H9 (cell line): ENCODE results near the gene FCMR. TPM values are rescaled to one million over a fixed set of nuclear protein-coding genes. Genes with fewer than 3 reads are reported as not detected.
"Not testable (repeated sequence)": the region's sequence is repeated elsewhere in the genome, so short reads cannot be mapped to it uniquely, and the experiment has no call there.

Source experiments
- DNase-seq: peaks from one replicate; pipeline ENCODE4 v3.0.0-alpha.2; 2017
- H2AFZ ChIP-seq: one replicate; pipeline ENCODE4 v1.6.1; 2013; ENCODE audit warnings: mild to moderate bottlenecking, low read length, control low read depth, moderate library complexity
- H2AK5ac ChIP-seq: 2 replicates; pipeline ENCODE4 v1.6.1; 2013; ENCODE audit warnings: low read length, control low read depth, mixed read lengths; ENCODE audit not compliant: insufficient read length
- H2BK120ac ChIP-seq: one replicate; pipeline ENCODE4 v1.6.1; 2013; ENCODE audit warnings: low read depth, mild to moderate bottlenecking, low read length, control low read depth, inconsistent platforms; ENCODE audit not compliant: poor library complexity, severe bottlenecking
- H2BK12ac ChIP-seq: 2 replicates; pipeline ENCODE4 v1.6.1; 2013; ENCODE audit warnings: low read length, control low read depth, mixed read lengths, low read depth; ENCODE audit not compliant: insufficient read length
- H2BK15ac ChIP-seq: 2 replicates; pipeline ENCODE4 v1.6.1; 2013; ENCODE audit warnings: low read depth, low read length, control low read depth
- H2BK20ac ChIP-seq: one replicate; pipeline ENCODE4 v1.6.1; 2013; ENCODE audit warnings: low read depth, mild to moderate bottlenecking, low read length, control low read depth, inconsistent platforms; ENCODE audit not compliant: poor library complexity, severe bottlenecking
- H2BK5ac ChIP-seq: 2 replicates; pipeline ENCODE4 v1.6.1; 2013; ENCODE audit warnings: low read length, control low read depth, mixed read lengths; ENCODE audit not compliant: insufficient read length
- H3K14ac ChIP-seq: 2 replicates; pipeline ENCODE4 v1.6.1; 2013; ENCODE audit warnings: low read length, control low read depth; ENCODE audit not compliant: insufficient read depth
- H3K18ac ChIP-seq: 2 replicates; pipeline ENCODE4 v1.6.1; 2013; ENCODE audit warnings: low read depth, mild to moderate bottlenecking, mixed read lengths, low read length, control low read depth; ENCODE audit not compliant: insufficient read length
- H3K23ac ChIP-seq: 2 replicates; pipeline ENCODE4 v1.6.1; 2013; ENCODE audit warnings: low read length, control low read depth, mixed read lengths, low read depth; ENCODE audit not compliant: insufficient read length
- H3K23me2 ChIP-seq: 2 replicates; pipeline ENCODE4 v1.6.1; 2013; ENCODE audit warnings: low read depth, mild to moderate bottlenecking, mixed read lengths, low read length, control low read depth; ENCODE audit not compliant: insufficient read length, poor library complexity, severe bottlenecking
- H3K27ac ChIP-seq: 2 replicates; pipeline ENCODE4 v1.5.1; 2013; ENCODE audit warnings: low read length, control low read depth, mixed read lengths, low read depth; ENCODE audit not compliant: insufficient read length
- H3K27me3 ChIP-seq: 2 replicates; pipeline ENCODE4 v1.6.1; 2013; ENCODE audit warnings: low read length, control low read depth, inconsistent platforms; ENCODE audit not compliant: insufficient read depth
- H3K4ac ChIP-seq: 2 replicates; pipeline ENCODE4 v1.6.1; 2013; ENCODE audit warnings: low read depth, mild to moderate bottlenecking, control low read depth, inconsistent platforms, low read length, moderate library complexity
- H3K4me1 ChIP-seq: 2 replicates; pipeline ENCODE4 v1.6.1; 2013; ENCODE audit warnings: low read length, control low read depth, inconsistent platforms; ENCODE audit not compliant: insufficient read depth
- H3K4me2 ChIP-seq: 2 replicates; pipeline ENCODE4 v1.6.1; 2013; ENCODE audit warnings: low read length, control low read depth, mixed read lengths; ENCODE audit not compliant: insufficient read length, insufficient read depth
- H3K56ac ChIP-seq: 2 replicates; pipeline ENCODE4 v1.6.1; 2013; ENCODE audit warnings: low read depth, mild to moderate bottlenecking, mixed read lengths, low read length, control low read depth; ENCODE audit not compliant: insufficient read length
- H3K79me1 ChIP-seq: 2 replicates; pipeline ENCODE4 v1.6.1; 2013; ENCODE audit warnings: low read depth, mild to moderate bottlenecking, moderate library complexity, low read length, control low read depth, inconsistent platforms; ENCODE audit not compliant: insufficient read depth, poor library complexity, severe bottlenecking
- H3K79me2 ChIP-seq: 2 replicates; pipeline ENCODE4 v1.6.1; 2013; ENCODE audit warnings: low read length, control low read depth, inconsistent platforms; ENCODE audit not compliant: insufficient read depth
- H3K9ac ChIP-seq: 2 replicates; pipeline ENCODE4 v1.6.1; 2013; ENCODE audit warnings: low read length, control low read depth, mixed read lengths; ENCODE audit not compliant: insufficient read length; ENCODE audit errors: extremely low read depth
- H3K9me3 ChIP-seq: one replicate; pipeline ENCODE4 v1.6.1; 2013; ENCODE audit warnings: low read depth, low read length, inconsistent platforms; ENCODE audit not compliant: control insufficient read depth
- H3T11ph ChIP-seq: one replicate; pipeline ENCODE4 v1.6.1; 2013; ENCODE audit warnings: mild to moderate bottlenecking, low read length, control low read depth, inconsistent platforms
- H4K20me1 ChIP-seq: one replicate; pipeline ENCODE4 v1.6.1; 2013; ENCODE audit not compliant: control insufficient read depth, insufficient read length, insufficient read depth
- H4K5ac ChIP-seq: 2 replicates; pipeline ENCODE4 v1.6.1; 2013; ENCODE audit warnings: low read depth, mild to moderate bottlenecking, mixed read lengths, low read length, control low read depth; ENCODE audit not compliant: insufficient read length
- H4K8ac ChIP-seq: replicated peaks from 2 replicates; pipeline ENCODE4 v1.6.1; 2013; ENCODE audit warnings: low read length, control low read depth, mixed read lengths, low read depth; ENCODE audit not compliant: insufficient read length
- H4K91ac ChIP-seq: 2 replicates; pipeline ENCODE4 v1.6.1; 2013; ENCODE audit warnings: low read depth, mild to moderate bottlenecking, moderate library complexity, mixed read lengths, low read length, control low read depth; ENCODE audit not compliant: insufficient read length
- H3K27ac Mint-ChIP-seq, 3 experiments: 2 replicates in 2 of 3; 3 replicates in 1 of 3; pipeline ENCODE4 v1.8.0; 2020 to 2021; ENCODE audit warnings: mixed read lengths in 3 of 3, mild to moderate bottlenecking in 1 of 3, moderate library complexity in 1 of 3
- H3K27me3 Mint-ChIP-seq: 2 replicates; pipeline ENCODE4 v1.8.0; 2021; ENCODE audit warnings: low read depth, mild to moderate bottlenecking, moderate library complexity, mixed read lengths
- H3K36me3 Mint-ChIP-seq, 3 experiments: 2 replicates in 2 of 3; 3 replicates in 1 of 3; pipeline ENCODE4 v1.8.0; 2020 to 2021; ENCODE audit warnings: low read depth in 3 of 3, mixed read lengths in 3 of 3; ENCODE audit not compliant: insufficient read depth in 1 of 3
- H3K4me1 Mint-ChIP-seq, 2 experiments: 2 replicates each; pipeline ENCODE4 v1.8.0; 2020; ENCODE audit warnings: mixed read lengths in 2 of 2
- H3K4me3 Mint-ChIP-seq, 2 experiments: 2 replicates in 1 of 2; 3 replicates in 1 of 2; pipeline ENCODE4 v1.8.0; 2020 to 2021; ENCODE audit warnings: mild to moderate bottlenecking in 2 of 2, mixed read lengths in 2 of 2, moderate library complexity in 1 of 2
- H3K9me3 Mint-ChIP-seq, 2 experiments: 2 replicates in 1 of 2; 3 replicates in 1 of 2; pipeline ENCODE4 v1.8.0; 2020; ENCODE audit warnings: mild to moderate bottlenecking in 2 of 2, mixed read lengths in 2 of 2, moderate library complexity in 1 of 2
- CTCF ChIP-seq: fragments of 200-600 bp; sonication (generic); conservative IDR thresholded peaks from 3 replicates; pipeline ENCODE4 v1.8.0; 2021; ENCODE audit warnings: antibody characterized with exemption, mild to moderate bottlenecking
- WGBS: extraction: QIAGEN DNeasy Blood & Tissue Kit; methylation state at CpG from one replicate; pipeline ENCODE4 v1.1.7; 2013; ENCODE audit warnings: missing lambda C conversion rate, low lambda C conversion rate, mixed read lengths; ENCODE audit not compliant: insufficient read length; ENCODE audit errors: extremely low coverage; 5-methylcytosine and 5-hydroxymethylcytosine counted together
- total RNA-seq: library from RNA; stranded (reverse); gene quantifications from 2 replicates; pipeline ENCODE4 v1.2.1, GENCODE V29; 2021

Gene FCMR
- total RNA-seq, 1 experiment from 2014 or later, result not detected

DNA sequence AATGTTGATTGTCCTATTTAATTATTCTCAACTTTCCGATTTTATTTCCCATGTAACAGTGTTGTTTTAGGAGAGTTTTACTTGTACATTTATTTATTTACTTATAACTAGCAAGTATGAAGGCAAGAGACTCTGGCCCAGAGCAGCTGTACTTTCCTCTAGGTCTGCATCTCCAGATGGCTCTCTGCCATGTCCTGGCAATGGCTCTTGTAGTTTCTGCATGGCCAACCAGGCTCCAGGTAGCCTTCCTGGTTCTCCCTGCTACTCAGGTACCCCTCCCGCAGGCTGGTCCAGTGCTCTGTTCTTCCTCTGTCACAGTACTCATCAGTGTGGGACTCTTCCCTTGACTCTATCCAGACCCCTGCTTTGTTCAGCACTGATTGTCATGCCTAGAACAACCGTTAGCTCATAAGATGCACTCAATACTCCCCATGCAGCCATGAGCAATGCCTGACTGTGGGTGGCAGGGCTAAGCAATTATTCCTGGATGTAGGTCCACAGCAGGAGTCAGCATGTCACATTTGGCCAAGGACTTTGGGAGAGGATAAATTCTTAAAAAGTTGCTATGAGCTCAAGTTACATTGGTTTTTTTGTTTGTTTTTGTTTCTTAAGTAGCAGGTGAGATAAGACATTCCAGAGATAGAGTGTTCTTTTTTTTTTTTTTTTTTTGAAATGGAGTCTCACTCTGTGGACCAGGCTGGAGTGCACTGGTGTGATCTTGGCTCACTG lies 67.2 kb downstream of the FCMR start:
- no peak overlapping the region for H2BK120ac ChIP-seq
- no peak overlapping the region for H2AFZ ChIP-seq
- H3K4me1 ChIP-seq, result no peaks in the 10 kb centered on the region
- H3K23me2 ChIP-seq, result no peaks in the 10 kb centered on the region
- H4K20me1 ChIP-seq, result no peaks in the 10 kb centered on the region
- Mint-ChIP-seq H3K27ac (no peak overlapping the region), H3K36me3 (peaks cover 0 to 11% (median 0%) of the 10 kb centered on the region in 3 experiments; a peak in 2 of 7 replicates), H3K9me3 (peaks cover 18 to 24% of the 10 kb centered on the region in 2 experiments), H3K4me1 (peaks cover 0 to 2% of the 10 kb centered on the region in 2 experiments; a peak in 1 of 4 replicates), H3K27me3 (peaks cover 28% of the 10 kb centered on the region), H3K4me3 (no peak overlapping the region)
- H3T11ph ChIP-seq, result no peak overlapping the region
- H3K79me1 ChIP-seq, result no peaks in the 10 kb centered on the region
- no peak overlapping the region for H4K8ac ChIP-seq
- no peak overlapping the region for H2BK20ac ChIP-seq
- no peak overlapping the region for H4K91ac ChIP-seq
- H3K79me2 ChIP-seq, result no peaks in the 10 kb centered on the region
- no peaks in the 10 kb centered on the region for H3K9me3 ChIP-seq
- no peak overlapping the region; the same call in 1 of the 2 replicates for H3K14ac ChIP-seq
- no peaks in the 10 kb centered on the region for H3K27me3 ChIP-seq
- H3K4me2 ChIP-seq, result no peak overlapping the region
- no peak overlapping the region for H2AK5ac ChIP-seq
- H2BK5ac ChIP-seq, result no peak overlapping the region
- H3K23ac ChIP-seq, result no peak overlapping the region
- no peak overlapping the region for H2BK15ac ChIP-seq
- no peak overlapping the region for H3K18ac ChIP-seq
- no CpG with 5 or more reads among the region's 3 CpGs for WGBS
- no peak for DNase-seq
- no peak overlapping the region for H3K27ac ChIP-seq
- H3K4ac ChIP-seq, result no peak overlapping the region
- no peak overlapping the region for H3K56ac ChIP-seq
- H4K5ac ChIP-seq, result no peak overlapping the region
- no peak overlapping the region for H2BK12ac ChIP-seq
- no peak overlapping the region for H3K9ac ChIP-seq
- TF ChIP-seq CTCF, result no peak

GRCh38 chr1:206853696-206854095 lies 68.0 kb downstream of the FCMR start:
- not testable (repeated sequence) for H4K20me1 ChIP-seq, H3K4me2 ChIP-seq, H2AFZ ChIP-seq, H3T11ph ChIP-seq, H3K23ac ChIP-seq, H3K23me2 ChIP-seq, H2AK5ac ChIP-seq, H2BK12ac ChIP-seq, H3K79me2 ChIP-seq, H3K4me3 Mint-ChIP-seq, H4K8ac ChIP-seq, H3K27ac ChIP-seq, H2BK20ac ChIP-seq, H4K5ac ChIP-seq, H3K4me1 ChIP-seq, H3K56ac ChIP-seq, H3K79me1 ChIP-seq, H3K4me1 Mint-ChIP-seq, H3K18ac ChIP-seq, H4K91ac ChIP-seq, H3K9ac ChIP-seq, H3K4ac ChIP-seq, H3K27me3 ChIP-seq, H3K27ac Mint-ChIP-seq, H2BK15ac ChIP-seq, H2BK5ac ChIP-seq, DNase-seq, H2BK120ac ChIP-seq, H3K9me3 ChIP-seq, H3K14ac ChIP-seq
- Mint-ChIP-seq H3K27me3 (peaks cover 32% of the 10 kb centered on the region), H3K36me3 (peaks cover 0 to 11% (median 0%) of the 10 kb centered on the region in 3 experiments; a peak in 2 of 7 replicates), H3K9me3 (peaks cover 18 to 24% of the 10 kb centered on the region in 2 experiments)
